ENCODE data around the gene TEX51. TPM values are rescaled to one million over a fixed set of nuclear protein-coding genes. Genes with fewer than 3 reads are reported as not detected.
A peak's percentile ranks its signal among the peaks of the same experiment; 100 is the strongest.

The TEX51 gene
- total RNA-seq, 2 donors from 2014 or later: 1.3 TPM; not detected in 1

DNA sequence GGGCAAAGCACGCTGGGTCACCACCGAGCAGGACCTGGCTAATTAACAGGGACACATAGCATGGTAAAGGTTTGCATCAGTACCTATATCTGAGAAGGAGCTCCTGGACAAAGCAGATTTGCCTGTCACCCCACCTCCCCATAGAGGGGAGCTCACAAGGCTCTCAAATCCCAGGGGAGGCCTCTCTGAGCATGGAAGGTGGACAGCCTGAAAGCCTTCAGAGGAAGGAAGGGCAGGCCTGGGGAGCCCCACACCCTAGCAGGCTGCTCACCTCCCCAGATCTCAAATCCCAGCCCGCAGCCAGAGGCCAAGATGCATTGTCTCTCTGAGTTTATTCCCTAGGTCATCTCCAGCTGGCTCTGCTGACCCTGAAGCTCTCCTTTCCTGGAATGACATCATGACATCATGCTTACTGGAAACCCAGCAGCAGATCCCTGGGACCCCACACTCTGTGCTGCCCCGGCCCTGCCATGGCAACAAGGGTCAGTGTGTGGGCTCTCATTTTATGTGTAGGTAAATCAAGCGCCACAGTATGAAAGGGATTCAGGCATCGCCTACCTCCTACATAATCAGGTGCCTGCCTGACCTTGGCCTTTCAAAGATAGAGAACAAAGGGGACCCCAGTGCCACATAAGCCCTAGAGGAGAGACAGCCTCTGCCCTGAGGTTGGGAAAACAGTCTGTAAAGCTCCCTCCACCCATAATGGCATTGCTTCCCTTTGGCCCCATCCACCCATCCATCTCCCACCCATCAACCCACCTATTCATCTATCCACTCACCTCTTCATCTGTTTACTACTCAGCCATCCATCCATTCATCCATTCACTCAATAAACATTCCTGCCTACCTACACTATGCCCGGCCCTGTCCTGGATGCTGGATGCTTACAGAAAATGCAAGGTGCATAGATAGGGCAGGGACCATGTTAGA lies 15.7 kb upstream of the TEX51 start:
- no peak for DNase-seq (ENCODE audit: low spot score)
- intact Hi-C loops (cut with DNase I): no loop called here
- Histone ChIP-seq H3K4me1 (replicated peaks) (no peaks in the 10 kb centered on the region), H3K36me3 (no peaks in the 10 kb centered on the region), H3K9me3 (no peaks in the 10 kb centered on the region), H3K4me3 (no peak overlapping the region), H3K27me3 (replicated peaks; ENCODE audit: insufficient read depth) (no peaks in the 10 kb centered on the region), H3K27ac (no peak overlapping the region)
- WGBS: 90% methylated on average over 7 of the region's 7 CpGs
- TF ChIP-seq CTCF (IDR thresholded peaks at IDR 0.05) (no peak), POLR2AphosphoS5 (IDR thresholded peaks at IDR 0.05) (no peak), POLR2A (IDR thresholded peaks at IDR 0.05) (no peak)

GRCh38 chr2:126883666-126884040 lies 15.0 kb upstream of the TEX51 start:
- Histone ChIP-seq H3K4me3 (no peak overlapping the region), H3K4me1 (replicated peaks) (no peaks in the 10 kb centered on the region), H3K9me3 (no peaks in the 10 kb centered on the region), H3K27me3 (replicated peaks; ENCODE audit: insufficient read depth) (no peaks in the 10 kb centered on the region), H3K27ac (no peak overlapping the region), H3K36me3 (no peaks in the 10 kb centered on the region)
- no peak for TF ChIP-seq POLR2A (IDR thresholded peaks at IDR 0.05)
- TF ChIP-seq POLR2AphosphoS5 (IDR thresholded peaks at IDR 0.05): no peak
- TF ChIP-seq CTCF (IDR thresholded peaks at IDR 0.05): no peak
- no peak for DNase-seq (ENCODE audit: low spot score)
- 94% methylated on average over 6 of the region's 6 CpGs for WGBS
- intact Hi-C loops (cut with DNase I): no loop called here

DNA sequence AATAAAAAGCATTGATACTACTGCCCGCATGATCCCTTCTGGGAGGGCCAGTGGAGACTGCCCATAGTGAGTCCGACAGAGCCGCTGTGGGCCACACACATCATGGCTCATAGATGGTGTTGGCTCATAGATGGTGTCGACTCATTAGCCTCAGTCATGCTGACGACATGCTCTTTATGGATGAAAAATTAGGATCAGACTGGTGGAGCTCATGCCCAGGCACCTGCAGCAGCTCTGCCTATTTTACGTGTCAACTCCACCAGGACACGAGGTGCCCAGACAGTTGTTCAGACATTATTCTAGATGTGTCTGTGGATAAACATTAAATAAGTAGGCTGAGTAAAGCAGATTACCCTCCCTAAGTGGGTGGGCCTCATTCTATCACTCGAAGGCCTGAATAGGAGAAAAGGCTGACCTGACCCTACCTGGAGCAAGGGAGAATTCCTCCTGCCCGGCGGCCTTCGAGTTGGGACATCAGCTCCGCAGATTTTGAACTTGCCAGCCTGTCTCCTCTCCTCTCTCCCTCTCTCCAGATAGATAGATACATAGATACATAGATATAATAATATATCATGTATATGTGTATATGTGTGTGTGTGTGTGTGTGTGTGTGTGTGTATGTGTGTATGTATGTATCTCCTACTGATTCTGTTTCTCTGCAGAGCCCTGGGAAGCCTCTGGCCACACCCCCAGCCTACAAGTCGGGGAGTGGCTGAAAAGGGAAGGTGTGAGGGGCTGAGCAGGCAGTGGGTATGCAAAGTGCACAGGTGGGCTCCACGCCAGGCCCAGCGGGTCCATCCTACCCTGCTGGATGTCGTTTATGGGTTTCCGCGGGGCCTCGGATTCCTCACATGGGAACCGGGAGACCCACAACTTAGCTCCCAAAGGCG lies 13.6 kb upstream of the TEX51 start:
- no peak for DNase-seq (ENCODE audit: low spot score)
- no peaks in the 10 kb centered on the region for H3K4me1 ChIP-seq (replicated peaks)
- no peaks in the 10 kb centered on the region for H3K27me3 ChIP-seq (replicated peaks; ENCODE audit: insufficient read depth)
- H3K36me3 ChIP-seq: no peaks in the 10 kb centered on the region
- TF ChIP-seq POLR2AphosphoS5 (IDR thresholded peaks at IDR 0.05) (no peak), POLR2A (IDR thresholded peaks at IDR 0.05) (no peak), CTCF (IDR thresholded peaks at IDR 0.05) (no peak)
- no peak overlapping the region for H3K4me3 ChIP-seq
- WGBS: 73% methylated on average over 21 of the region's 21 CpGs
- H3K9me3 ChIP-seq: no peaks in the 10 kb centered on the region
- intact Hi-C loops (cut with DNase I): no loop called here
- no peak overlapping the region for H3K27ac ChIP-seq

DNA sequence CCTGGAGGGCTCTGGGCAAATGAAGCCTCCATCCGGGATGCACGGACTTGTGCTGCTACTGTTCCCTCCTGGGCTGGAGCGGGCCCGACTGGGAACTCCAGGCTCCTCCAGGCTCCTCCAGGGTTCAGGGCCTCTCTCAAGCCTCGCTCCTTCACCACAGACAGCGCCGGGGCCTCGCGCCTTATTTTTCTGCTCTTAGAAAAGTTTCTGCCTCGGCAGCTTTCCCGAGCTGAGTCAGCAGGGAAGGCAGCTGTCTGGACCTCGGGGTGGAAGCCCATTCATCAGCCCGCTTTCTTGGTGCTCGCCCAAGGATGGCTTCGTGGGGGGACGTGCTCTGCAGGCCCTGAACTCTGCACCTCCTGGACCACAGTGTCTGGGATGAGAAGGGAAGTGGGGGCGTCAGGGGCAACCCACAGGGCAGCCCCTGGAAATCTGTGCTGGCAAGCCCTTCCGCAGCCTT lies 12.9 kb upstream of the TEX51 start:
- intact Hi-C loops (cut with DNase I): no loop called here
- no peaks in the 10 kb centered on the region for H3K9me3 ChIP-seq
- DNase-seq (ENCODE audit: low spot score): no peak
- no peaks in the 10 kb centered on the region for H3K4me1 ChIP-seq (replicated peaks)
- H3K36me3 ChIP-seq: no peaks in the 10 kb centered on the region
- 55% methylated on average over 18 of the region's 18 CpGs for WGBS
- H3K4me3 ChIP-seq: peak overlapping the region in 1 of 2 donors; percentile 13
- no peak overlapping the region for H3K27ac ChIP-seq
- H3K27me3 ChIP-seq (replicated peaks; ENCODE audit: insufficient read depth): no peaks in the 10 kb centered on the region
- TF ChIP-seq CTCF (IDR thresholded peaks at IDR 0.05) (no peak), POLR2AphosphoS5 (IDR thresholded peaks at IDR 0.05) (no peak), POLR2A (IDR thresholded peaks at IDR 0.05) (no peak)

All from prostate gland (tissue), 2 donors.